ENCODE measurements around the gene CEP350.
"Not testable (repeated sequence)": the region's sequence is repeated elsewhere in the genome, so short reads cannot be mapped to it uniquely, and the experiment has no call there.

Gene CEP350

DNA sequence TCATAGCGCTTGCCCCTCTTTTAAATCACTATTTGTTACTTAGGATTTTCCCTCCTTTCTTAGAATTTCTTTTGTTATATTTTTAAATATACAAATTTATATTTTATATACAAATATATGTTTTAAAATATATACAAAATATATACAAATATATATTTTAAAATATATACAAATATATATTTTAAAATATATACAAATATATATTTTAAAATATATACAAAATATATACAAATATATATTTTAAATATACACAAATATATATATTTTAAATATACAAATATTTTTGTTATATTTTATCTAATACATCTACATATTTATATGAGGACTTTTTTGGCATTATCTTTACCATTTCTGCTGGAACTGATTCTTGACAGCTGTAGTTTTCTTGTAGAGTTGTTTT, 149.2 kb downstream of the CEP350 start:
- DNase-seq (ENCODE audit: extremely low spot score, insufficient read length, low read depth) (no peak), FAIRE-seq (no peak)

- DNase-seq (ENCODE audit: extremely low spot score, insufficient read length, low read depth) (no peak), FAIRE-seq (no peak)
These were observed 157.5 kb downstream of the CEP350 start for GRCh38 chr1:180112091-180112490.

DNA sequence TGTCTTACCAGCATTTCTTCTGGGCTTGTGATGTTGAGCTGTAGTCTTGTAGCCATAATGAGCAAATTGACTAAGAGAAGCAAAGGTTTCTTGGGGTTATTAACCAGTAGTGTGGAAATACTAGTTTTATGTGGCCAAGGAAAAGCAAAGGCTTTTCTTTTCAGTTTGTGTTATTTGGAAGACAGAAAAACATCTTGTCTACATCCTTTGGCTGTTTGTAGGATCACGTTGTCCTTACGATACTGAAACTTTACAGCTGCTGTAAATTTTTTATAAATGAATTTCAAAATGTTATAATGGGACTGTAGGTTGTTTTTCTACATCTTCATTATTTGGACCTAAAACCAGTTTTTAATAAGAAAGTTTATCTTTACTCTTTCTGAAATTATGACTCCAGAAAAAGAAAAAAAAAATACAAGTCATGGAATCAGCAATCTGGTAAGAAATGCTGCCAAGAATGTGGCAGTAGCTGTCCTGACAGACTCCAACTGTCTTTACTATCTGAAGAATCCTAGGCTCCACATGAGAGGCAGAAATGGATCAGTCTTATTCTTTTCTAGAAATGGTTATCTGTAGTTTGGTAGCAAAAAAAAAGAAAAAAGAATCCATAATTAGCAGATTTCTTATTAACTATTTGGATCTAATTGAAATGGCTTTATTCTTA, 158.5 kb downstream of the CEP350 start:
- DNase-seq (ENCODE audit: extremely low spot score, insufficient read length, low read depth) (no peak), FAIRE-seq (no peak)

DNA sequence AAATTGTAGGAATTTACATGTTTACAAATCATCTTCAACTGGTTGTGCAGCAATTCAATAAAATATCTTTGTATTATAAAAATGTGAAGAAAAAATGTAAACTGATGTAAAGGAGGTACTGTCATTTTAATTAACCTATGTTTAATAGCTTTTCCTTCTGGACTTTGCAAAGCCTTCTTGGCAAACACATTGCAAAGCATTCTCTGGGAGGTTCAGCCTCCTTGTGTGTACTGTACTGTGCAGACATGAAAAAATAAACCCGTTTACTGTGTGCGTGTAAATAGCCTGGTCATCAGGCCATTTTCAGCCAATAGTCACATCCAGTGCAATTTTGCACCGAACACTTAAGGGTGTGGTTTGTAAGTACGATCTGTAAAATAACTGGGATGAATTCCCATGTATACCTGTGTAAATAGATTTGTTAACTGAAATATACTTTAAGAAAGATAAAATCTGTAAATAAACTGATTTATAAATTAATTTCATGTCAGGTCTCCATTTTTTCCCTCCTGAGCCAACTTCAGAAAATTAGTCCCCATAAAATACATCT, 159.9 kb downstream of the CEP350 start:
- FAIRE-seq, result no peak
- DNase-seq (ENCODE audit: extremely low spot score, insufficient read length, low read depth), result no peak

DNA sequence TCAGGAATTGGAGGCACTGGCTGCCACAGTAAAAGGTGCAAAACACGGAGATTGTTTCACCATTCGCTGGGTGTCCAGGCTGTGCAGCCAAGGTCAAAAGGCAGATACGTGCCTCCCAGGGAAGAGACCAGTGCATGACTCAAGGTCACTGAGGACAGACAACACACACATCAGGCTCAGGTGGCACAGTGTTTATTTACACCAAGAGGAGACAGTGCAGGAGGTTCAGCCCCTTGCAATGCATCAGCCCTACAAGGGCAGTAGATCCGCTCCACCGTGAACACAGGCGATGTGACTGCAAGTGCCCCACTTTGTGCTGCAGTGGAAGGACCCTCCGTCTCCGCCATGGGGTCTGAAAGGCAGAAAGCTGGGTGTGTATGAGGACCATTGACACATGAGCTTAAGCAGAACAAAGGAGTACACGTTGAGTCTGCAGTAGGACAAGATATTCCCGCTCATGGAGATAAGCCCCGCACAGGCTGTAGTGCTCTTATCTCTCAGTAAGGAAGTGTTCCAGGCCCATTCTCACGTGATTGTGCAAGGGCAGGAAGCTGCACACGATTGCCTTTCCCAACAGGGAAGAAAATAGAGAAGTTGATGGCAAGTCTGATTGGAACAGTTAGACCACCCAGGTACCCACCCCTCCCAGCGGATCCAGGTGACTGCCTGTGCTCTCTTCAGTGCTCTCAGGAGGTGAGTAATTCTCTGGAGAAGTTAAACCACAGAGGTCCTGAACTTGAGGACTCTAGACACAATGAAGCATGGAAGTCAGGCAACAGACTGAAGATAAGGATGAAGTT, 162.6 kb downstream of the CEP350 start:
- FAIRE-seq (no peak), DNase-seq (ENCODE audit: extremely low spot score, insufficient read length, low read depth) (no peak)

GRCh38 chr1:180117764-180118116, 163.1 kb downstream of the CEP350 start:
- FAIRE-seq (no peak), DNase-seq (ENCODE audit: extremely low spot score, insufficient read length, low read depth) (no peak)

- no peak for FAIRE-seq
- DNase-seq (ENCODE audit: extremely low spot score, insufficient read length, low read depth), result no peak
These were observed 165.2 kb downstream of the CEP350 start for GRCh38 chr1:180119837-180120236.

DNA sequence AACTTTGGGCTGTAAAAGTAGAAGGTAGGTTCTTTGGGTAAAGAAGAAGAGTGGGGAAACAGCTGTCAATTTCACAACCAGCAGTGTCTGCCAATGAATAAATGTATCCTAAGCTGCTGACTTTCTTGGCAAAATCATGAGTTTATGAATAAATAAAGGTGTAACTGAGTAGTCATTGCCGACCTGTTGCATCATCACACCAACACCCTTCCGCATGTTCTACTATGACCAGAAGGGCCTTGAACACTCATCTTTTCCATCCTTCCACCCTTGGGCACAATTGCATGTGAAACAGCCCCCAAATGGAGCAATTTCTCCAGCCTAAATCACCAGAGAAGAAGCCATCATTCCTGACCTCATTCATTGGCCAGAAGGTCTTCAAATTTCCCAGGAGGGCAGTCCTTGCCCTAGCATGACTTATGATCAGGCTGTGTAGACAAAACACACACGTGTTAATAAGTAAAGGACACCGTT, 168.9 kb downstream of the CEP350 start:
- DNase-seq (ENCODE audit: extremely low spot score, insufficient read length, low read depth) (no peak), FAIRE-seq (no peak)

- FAIRE-seq, result no peak
- DNase-seq (ENCODE audit: extremely low spot score, insufficient read length, low read depth), result no peak
These were observed 176.0 kb downstream of the CEP350 start for GRCh38 chr1:180130651-180131050.

DNA sequence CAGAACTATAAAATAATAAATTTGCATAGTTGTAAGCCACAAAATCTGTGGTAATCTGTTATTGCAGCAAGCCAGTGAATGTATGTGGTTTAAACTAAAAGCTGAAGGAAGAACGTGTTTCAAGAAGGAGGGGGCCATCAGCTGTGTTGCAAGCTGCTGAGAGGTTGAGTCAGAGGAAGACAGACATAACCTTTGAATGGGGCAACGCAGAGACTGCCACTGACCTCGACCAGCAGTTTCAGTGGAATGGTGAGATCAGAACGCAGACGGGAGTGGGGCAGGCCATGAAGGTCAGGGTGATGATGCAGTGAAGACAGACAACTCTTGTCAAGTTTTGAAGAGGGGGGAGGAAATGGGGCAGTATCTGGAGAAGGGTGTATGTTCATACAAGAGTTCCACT, 176.9 kb downstream of the CEP350 start:
- DNase-seq (ENCODE audit: extremely low spot score, insufficient read length, low read depth) (no peak), FAIRE-seq (no peak)

DNA sequence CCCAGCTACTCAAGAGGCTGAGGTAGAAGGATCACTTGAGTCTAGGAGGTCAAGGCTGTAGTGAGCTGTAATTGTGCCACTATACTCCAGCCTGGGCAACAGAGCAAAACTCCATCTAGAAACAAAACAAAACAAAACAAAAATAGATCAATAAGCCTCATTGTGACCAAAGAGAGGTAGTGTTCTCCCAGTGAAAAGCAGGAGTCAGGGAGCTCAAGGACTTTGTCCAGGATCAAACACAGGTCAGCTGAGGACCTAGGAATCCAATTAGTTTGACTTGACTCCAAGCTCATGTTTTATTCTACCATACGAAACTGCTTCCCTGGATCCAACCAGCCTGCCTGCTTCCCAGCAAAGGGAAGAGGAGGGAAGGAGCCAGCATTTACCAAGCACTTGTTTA, 178.6 kb downstream of the CEP350 start:
- DNase-seq (ENCODE audit: extremely low spot score, insufficient read length, low read depth) (no peak), FAIRE-seq (no peak)

DNA sequence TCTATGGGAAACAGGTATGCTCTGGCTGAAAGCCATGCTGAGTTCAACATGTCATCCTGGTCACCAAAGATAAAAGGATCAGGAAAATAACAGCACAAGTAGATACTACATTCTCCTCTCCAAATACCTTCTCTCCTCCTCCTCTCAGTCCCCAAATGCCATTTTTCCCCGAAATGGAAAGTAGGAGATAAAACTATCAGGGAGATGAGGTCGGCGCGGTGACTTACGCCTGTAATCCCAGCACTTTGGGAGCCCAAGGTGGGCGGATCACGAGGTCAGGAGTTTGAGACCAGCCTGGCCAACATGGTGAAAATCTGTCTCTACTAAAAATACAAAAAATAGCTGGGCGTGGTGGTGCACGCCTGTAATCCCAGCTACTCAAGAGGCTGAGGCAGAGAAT, 179.1 kb downstream of the CEP350 start:
- not testable (repeated sequence) for FAIRE-seq; DNase-seq (ENCODE audit: extremely low spot score, insufficient read length, low read depth)

GRCh38 chr1:180135535-180135934, 180.9 kb downstream of the CEP350 start:
- FAIRE-seq (no peak), DNase-seq (ENCODE audit: extremely low spot score, insufficient read length, low read depth) (no peak)

DNA sequence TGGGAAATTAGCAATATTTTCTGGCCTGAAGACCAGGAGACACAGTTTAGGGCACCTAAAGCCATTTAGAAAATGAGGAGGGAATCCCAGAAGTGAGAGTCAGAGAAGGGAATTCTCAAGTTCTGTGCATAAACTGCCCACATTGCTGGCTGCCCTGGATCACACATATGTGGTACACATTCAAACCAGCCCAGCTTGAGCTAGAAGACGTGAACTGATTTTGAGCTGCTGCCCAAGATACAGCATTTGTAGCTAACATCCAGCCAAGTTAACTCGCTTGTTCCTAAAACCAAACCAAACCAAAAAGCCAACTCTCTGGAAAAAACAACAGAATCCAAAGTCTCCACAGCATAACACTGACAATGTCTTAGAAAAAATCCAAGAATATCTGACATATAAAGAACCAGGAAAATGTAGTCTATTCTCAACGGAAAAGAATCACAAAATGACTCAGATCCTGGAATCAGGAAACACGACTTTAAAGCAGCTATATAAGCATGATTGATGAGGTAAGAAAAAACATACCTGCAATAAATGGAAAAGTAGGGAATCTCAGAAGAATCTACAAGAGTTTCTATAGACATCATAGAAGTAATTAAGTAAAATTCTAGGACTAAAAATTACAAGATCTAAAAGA, 181.8 kb downstream of the CEP350 start:
- no peak for DNase-seq (ENCODE audit: extremely low spot score, insufficient read length, low read depth)
- FAIRE-seq, result no peak

DNA sequence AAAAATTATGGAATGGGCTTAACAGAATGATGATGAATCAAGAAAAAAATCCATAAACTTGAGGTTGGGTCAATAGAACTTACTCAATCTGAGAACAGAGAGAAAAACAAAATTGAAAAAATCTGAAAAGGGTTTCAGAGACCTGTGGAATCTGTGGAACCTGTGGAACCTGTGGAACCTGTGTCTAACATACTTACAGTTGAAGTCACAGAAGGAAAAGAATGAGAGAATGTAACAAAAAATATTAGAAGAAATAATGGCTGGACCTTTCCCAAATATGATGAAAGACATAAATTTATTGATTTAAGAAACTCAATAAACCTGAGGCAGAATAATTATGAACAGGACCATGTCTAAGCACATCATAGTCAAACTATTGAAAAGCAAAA, 182.4 kb downstream of the CEP350 start:
- DNase-seq (ENCODE audit: extremely low spot score, insufficient read length, low read depth), result no peak
- no peak for FAIRE-seq

DNA sequence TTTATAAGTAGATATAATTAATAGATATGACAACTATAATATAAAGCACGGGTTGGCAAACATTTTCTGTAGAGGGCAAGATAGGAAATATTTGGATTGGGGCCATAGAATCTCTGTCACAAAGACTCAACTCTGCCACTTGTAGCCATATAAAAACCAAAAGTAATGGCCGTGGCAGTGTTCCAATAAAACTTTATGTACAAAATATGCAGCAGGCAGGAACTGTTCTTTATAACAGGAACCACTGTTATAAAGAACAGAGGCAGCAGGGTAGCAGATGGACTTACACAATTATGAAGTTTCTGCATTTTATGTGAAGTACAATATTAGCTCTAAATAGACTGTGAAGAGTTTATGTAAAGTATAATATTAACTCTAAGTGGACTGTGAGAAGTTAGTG, 183.2 kb downstream of the CEP350 start:
- DNase-seq (ENCODE audit: extremely low spot score, insufficient read length, low read depth) (no peak), FAIRE-seq (no peak)

GRCh38 chr1:180141381-180141934, 186.8 kb downstream of the CEP350 start:
- DNase-seq (ENCODE audit: extremely low spot score, insufficient read length, low read depth) (no peak), FAIRE-seq (no peak)

DNA sequence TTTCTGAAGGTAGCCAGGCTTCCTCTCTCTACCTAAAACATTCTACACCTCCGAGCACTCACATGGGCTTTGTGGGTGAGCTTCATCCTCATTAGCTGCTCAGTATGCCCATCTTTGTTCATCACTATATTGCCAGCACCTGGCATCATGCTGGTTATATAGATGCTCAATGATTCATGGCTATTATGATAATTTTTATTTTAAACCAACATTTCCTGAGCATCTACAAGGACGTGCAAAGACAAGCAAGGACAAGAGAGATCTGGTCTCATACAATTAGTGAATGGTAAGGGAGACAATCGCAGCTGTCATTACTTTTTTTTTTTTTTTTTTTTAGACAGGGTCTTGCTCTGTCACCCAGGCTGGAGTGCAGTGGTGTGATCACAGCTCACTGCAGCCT, 188.7 kb downstream of the CEP350 start:
- no peak for FAIRE-seq
- no peak for DNase-seq (ENCODE audit: extremely low spot score, insufficient read length, low read depth)

- FAIRE-seq (no peak), DNase-seq (ENCODE audit: extremely low spot score, insufficient read length, low read depth) (no peak)
These were observed 190.2 kb downstream of the CEP350 start for GRCh38 chr1:180144659-180145357.

GRCh38 chr1:180145446-180145845, 190.8 kb downstream of the CEP350 start:
- DNase-seq (ENCODE audit: extremely low spot score, insufficient read length, low read depth) (no peak), FAIRE-seq (no peak)

Measured in GM18507 (cell line).